HepG2 (cell line): ENCODE results near the gene IL3RA. TPM values are rescaled to one million over a fixed set of nuclear protein-coding genes. Genes with fewer than 3 reads are reported as not detected.

Experiments
- CSRNP1 ChIP-seq: sonication (generic); formaldehyde crosslinking; IDR thresholded peaks from 2 replicates; pipeline ENCODE4 v1.8.1; 2023; ENCODE audit warnings: mild to moderate bottlenecking, missing genetic modification reagents
- HMGXB3 ChIP-seq: sonication (generic); formaldehyde crosslinking; IDR thresholded peaks from 2 replicates; pipeline ENCODE4 v1.4.0; 2020; ENCODE audit warnings: missing genetic modification reagents, borderline replicate concordance
- MEIS1 ChIP-seq: sonication (generic); formaldehyde crosslinking; IDR thresholded peaks from 2 replicates; pipeline ENCODE4 v1.9.0; 2021; ENCODE audit warnings: mild to moderate bottlenecking, missing genetic modification reagents, moderate library complexity, borderline replicate concordance
- POLR2G ChIP-seq: fragments of 200-400 bp; formaldehyde crosslinking; IDR thresholded peaks from 2 replicates; pipeline ENCODE4 v1.6.1; 2018; ENCODE audit warnings: mild to moderate bottlenecking, low read depth, low read length, moderate library complexity
- SMARCC2 ChIP-seq: fragments of 450-650 bp; IDR thresholded peaks from 2 replicates; pipeline ENCODE4 v1.6.1; 2017; ENCODE audit warnings: antibody characterized with exemption, mild to moderate bottlenecking
- ZHX1 ChIP-seq: sonication (generic); formaldehyde crosslinking; IDR thresholded peaks from 2 replicates; pipeline ENCODE4 v1.8.1; 2022; ENCODE audit warnings: low read depth, mild to moderate bottlenecking, missing genetic modification reagents
- ZMYM4 ChIP-seq: sonication (generic); formaldehyde crosslinking; IDR thresholded peaks from 2 replicates; pipeline ENCODE4 v1.8.1; 2023; ENCODE audit warnings: mild to moderate bottlenecking, missing genetic modification reagents
- ZNF574 ChIP-seq: sonication (generic); formaldehyde crosslinking; IDR thresholded peaks from 2 replicates; pipeline ENCODE4 v1.4.0; 2020; ENCODE audit warnings: missing genetic modification reagents
- ZNF609 ChIP-seq: sonication (generic); formaldehyde crosslinking; IDR thresholded peaks from 2 replicates; pipeline ENCODE4 v1.4.0; 2020; ENCODE audit warnings: mild to moderate bottlenecking, missing genetic modification reagents, borderline replicate concordance
- ZNF891 ChIP-seq: sonication (generic); formaldehyde crosslinking; IDR thresholded peaks from 2 replicates; pipeline ENCODE4 v1.5.0; 2020; ENCODE audit warnings: mild to moderate bottlenecking, missing genetic modification reagents
- polyA plus RNA-seq, 8 experiments: library from polyadenylated mRNA; depleted of rRNA in 3 of 8; stranded (reverse) in 7 of 8; unstranded in 1 of 8; fragments of >200 nt; fragmentation: Illumina TruSeq in 4 of 8; extraction: Trizol in 4 of 8; gene quantifications; 2 replicates each; pipeline versions ENCODE4 v1.2.1 to v1.2.3, GENCODE V29; 2011 to 2016; ENCODE audit warnings: low read depth in 4 of 8, missing spikeins in 1 of 8, mixed read lengths in 1 of 8; ENCODE audit not compliant: insufficient read depth in 1 of 8
- total RNA-seq, 5 experiments: library from RNA; depleted of rRNA; stranded (reverse); fragments of >200 nt; fragmentation: Illumina TruSeq; extraction: Trizol; gene quantifications; 2 replicates each; pipeline ENCODE4 v1.2.3, GENCODE V29; 2016; ENCODE audit warnings: low read depth in 1 of 5

Gene IL3RA
- total and polyA plus RNA-seq, 2 of the 13 experiments (the other 11 are each of a cell fraction or from before 2014, with no cell fraction given), result not detected

GRCh38 chrX:1391707-1392375 is 55.3 kb downstream of the IL3RA start, which contains the start of gene SLC25A6 (continued):
- TF ChIP-seq ZNF609 (0 out of 2 replicates have a peak, but pooled peaks have one; percentile 18), ZNF891 (peak; percentile 49; the same call in 1 of the 2 replicates), ZNF574 (peak; percentile 59; the same call in 1 of the 2 replicates), POLR2G (peak; percentile 94), SMARCC2 (no peak), ZMYM4 (CRISPR knock-in tag) (no peak), CSRNP1 (peak; percentile 58; the same call in 1 of the 2 replicates), MEIS1 (CRISPR knock-in tag) (no peak), HMGXB3 (CRISPR knock-in tag) (no peak; the same call in 1 of the 2 replicates), ZHX1 (CRISPR knock-in tag) (no peak)
